Measurements from ENCODE around the gene C5orf15.

GRCh38 chr5:133938929-133939328 lies 29.5 kb downstream of the C5orf15 start:
- no peak for TF ChIP-seq CTCF (IDR thresholded peaks at IDR 0.05)
- TF ChIP-seq POLR2A (IDR thresholded peaks at IDR 0.05), result no peak

All from thyroid gland (tissue), 4 donors.